HCT116 (cell line): Measurements from ENCODE around the gene TRIM45.
"Not testable (repeated sequence)": the region's sequence is repeated elsewhere in the genome, so short reads cannot be mapped to it uniquely, and the experiment has no call there.

Experiments used
- CTCF ChIP-seq, 3 experiments: fragments of 200-600 bp in 1 of 3; sonication (generic) in 1 of 3; IDR thresholded peaks in 2 of 3; conservative IDR thresholded peaks in 1 of 3; 2 replicates each; pipeline ENCODE4 v1.5.1; 2012 to 2017; ENCODE audit warnings: low read depth in 2 of 3, low read length in 2 of 3, antibody characterized with exemption in 1 of 3, borderline replicate concordance in 1 of 3, control low read depth in 1 of 3, mild to moderate bottlenecking in 1 of 3, mixed read lengths in 1 of 3, mixed run types in 1 of 3, moderate library complexity in 1 of 3; ENCODE audit not compliant: insufficient read depth in 1 of 3
- EZH2 ChIP-seq: fragments of 200-600 bp; sonication (generic); IDR thresholded peaks from 2 replicates; pipeline ENCODE4 v1.6.1; 2017; ENCODE audit warnings: antibody characterized with exemption, mixed run types
- JUND ChIP-seq: IDR thresholded peaks from 2 replicates; pipeline ENCODE4 v1.6.1; 2012
- MAX ChIP-seq: IDR thresholded peaks from 2 replicates; pipeline ENCODE4 v1.6.1; 2012
- POLR2A ChIP-seq: IDR thresholded peaks from 2 replicates; pipeline ENCODE4 v1.7.0; 2011; ENCODE audit warnings: borderline replicate concordance; ENCODE audit not compliant: insufficient read depth, insufficient read length; ENCODE audit errors: extremely low read depth
- POLR2AphosphoS5 ChIP-seq: IDR thresholded peaks from 2 replicates; pipeline ENCODE4 v1.6.1; 2011; ENCODE audit warnings: mild to moderate bottlenecking, low read depth, low read length, moderate library complexity
- RAD21 ChIP-seq: IDR thresholded peaks from 2 replicates; pipeline ENCODE4 v1.6.1; 2012; ENCODE audit warnings: low read depth, mild to moderate bottlenecking
- ZFX ChIP-seq: fragments of 450-650 bp; IDR thresholded peaks from 2 replicates; pipeline ENCODE4 v1.6.1; 2017
- ZNF274 ChIP-seq: fragments of 200-500 bp; sonication (Bioruptor generic); IDR thresholded peaks from 2 replicates; pipeline ENCODE4 v1.6.1; 2014; ENCODE audit warnings: mild to moderate bottlenecking, low read depth, low read length, inconsistent platforms

- TF ChIP-seq POLR2AphosphoS5; CTCF (IDR thresholded peaks at IDR 0.05 in 2 of 3, conservative IDR thresholded peaks at IDR 0.05 in 1 of 3; ENCODE audit: borderline replicate concordance in 1 of 3, insufficient read depth in 1 of 3, low read depth in 2 of 3, low read length in 2 of 3); JUND; ZNF274; POLR2A; RAD21; ZFX; MAX; EZH2: not testable (repeated sequence)
These were observed 2.4 kb downstream of the TRIM45 start for GRCh38 chr1:117119144-117119543.
